Trophoblast cell (in vitro differentiated cells and primary cell): ENCODE results near the gene AGBL1.

ENCODE experiments used
- DNase-seq, 2 donors: peaks; one replicate each; pipeline ENCODE4 v3.0.0-alpha.2; 2016
- H2AFZ ChIP-seq: 2 replicates; pipeline ENCODE4 v1.6.1; 2013; ENCODE audit warnings: low read length, moderate library complexity, mild to moderate bottlenecking; ENCODE audit not compliant: insufficient read depth, poor library complexity
- H2AK5ac ChIP-seq: 2 replicates; pipeline ENCODE4 v1.6.1; 2013; ENCODE audit warnings: mild to moderate bottlenecking, low read length
- H2BK120ac ChIP-seq: 2 replicates; pipeline ENCODE4 v1.6.1; 2013; ENCODE audit warnings: low read length, mild to moderate bottlenecking, moderate library complexity; ENCODE audit not compliant: insufficient read depth, poor library complexity
- H2BK12ac ChIP-seq: 2 replicates; pipeline ENCODE4 v1.6.1; 2013; ENCODE audit warnings: mild to moderate bottlenecking, low read length, moderate library complexity
- H2BK5ac ChIP-seq: 2 replicates; pipeline ENCODE4 v1.6.1; 2013; ENCODE audit warnings: low read length, low read depth, moderate library complexity, mild to moderate bottlenecking; ENCODE audit not compliant: poor library complexity
- H3K14ac ChIP-seq: 2 replicates; pipeline ENCODE4 v1.6.1; 2013; ENCODE audit warnings: mild to moderate bottlenecking, low read length
- H3K18ac ChIP-seq: 2 replicates; pipeline ENCODE4 v1.6.1; 2013; ENCODE audit warnings: mild to moderate bottlenecking, low read length
- H3K23ac ChIP-seq: 2 replicates; pipeline ENCODE4 v1.6.1; 2013; ENCODE audit warnings: low read length
- H3K27ac ChIP-seq: 2 replicates; pipeline ENCODE4 v1.5.1; 2013; ENCODE audit warnings: low read depth, mild to moderate bottlenecking, inconsistent platforms, low read length, moderate library complexity
- H3K27me3 ChIP-seq: 2 replicates; pipeline ENCODE4 v1.6.1; 2013; ENCODE audit warnings: inconsistent platforms, mild to moderate bottlenecking, low read length, moderate library complexity; ENCODE audit not compliant: insufficient read depth
- H3K36me3 ChIP-seq, 2 experiments: 1 replicate in 1 of 2; 2 replicates in 1 of 2; pipeline ENCODE4 v1.6.1; 2013; ENCODE audit warnings: low read length in 2 of 2, mild to moderate bottlenecking in 2 of 2, moderate library complexity in 1 of 2; ENCODE audit not compliant: insufficient read depth in 2 of 2, control insufficient read depth in 1 of 2
- H3K4ac ChIP-seq: 2 replicates; pipeline ENCODE4 v1.6.1; 2013; ENCODE audit warnings: low read depth, mild to moderate bottlenecking, low read length, moderate library complexity
- H3K4me1 ChIP-seq, 2 experiments: 1 replicate in 1 of 2; 2 replicates in 1 of 2; pipeline ENCODE4 v1.6.1; 2013; ENCODE audit warnings: low read length in 2 of 2, mild to moderate bottlenecking in 2 of 2, moderate library complexity in 1 of 2; ENCODE audit not compliant: insufficient read depth in 2 of 2, control insufficient read depth in 1 of 2
- H3K4me2 ChIP-seq: 2 replicates; pipeline ENCODE4 v1.6.1; 2013; ENCODE audit warnings: inconsistent platforms, mild to moderate bottlenecking, low read length, moderate library complexity
- H3K4me3 ChIP-seq: 2 replicates; pipeline ENCODE4 v1.5.1; 2013; ENCODE audit warnings: mild to moderate bottlenecking, low read depth, low read length, inconsistent platforms
- H3K79me1 ChIP-seq: one replicate; pipeline ENCODE4 v1.6.1; 2013; ENCODE audit warnings: low read length
- H3K79me2 ChIP-seq: 2 replicates; pipeline ENCODE4 v1.6.1; 2013; ENCODE audit warnings: low read length, mild to moderate bottlenecking; ENCODE audit not compliant: control insufficient read depth, insufficient read depth, poor library complexity
- H3K9ac ChIP-seq: 2 replicates; pipeline ENCODE4 v1.6.1; 2013; ENCODE audit warnings: mild to moderate bottlenecking, low read length
- H3K9me3 ChIP-seq: 2 replicates; pipeline ENCODE4 v1.6.1; 2013; ENCODE audit warnings: low read depth, mild to moderate bottlenecking, control low read depth, inconsistent platforms, low read length; ENCODE audit not compliant: insufficient read depth
- H4K12ac ChIP-seq: 2 replicates; pipeline ENCODE4 v1.6.1; 2013; ENCODE audit warnings: low read depth, mild to moderate bottlenecking, low read length, moderate library complexity
- H4K8ac ChIP-seq: 2 replicates; pipeline ENCODE4 v1.6.1; 2013; ENCODE audit warnings: low read depth, mild to moderate bottlenecking, low read length, moderate library complexity
- H4K91ac ChIP-seq: one replicate; pipeline ENCODE4 v1.6.1; 2013; ENCODE audit warnings: low read depth, mild to moderate bottlenecking, low read length, moderate library complexity
- WGBS: extraction: QIAGEN DNeasy Blood & Tissue Kit; methylation state at CpG from one replicate; pipeline ENCODE4 v1.1.7; 2013; ENCODE audit warnings: missing lambda C conversion rate; ENCODE audit not compliant: insufficient read length, insufficient coverage; ENCODE audit errors: extremely low coverage; 5-methylcytosine and 5-hydroxymethylcytosine counted together

AGBL1 gene

GRCh38 chr15:86743283-86743903 lies 663.7 kb downstream of the AGBL1 start:
- no CpG with 5 or more reads among the region's 6 CpGs for WGBS
- Histone ChIP-seq H2AK5ac (no peak overlapping the region), H3K27me3 (no peaks in the 10 kb centered on the region), H3K9me3 (no peaks in the 10 kb centered on the region), H3K79me1 (no peaks in the 10 kb centered on the region), H3K4ac (no peak overlapping the region), H4K8ac (no peak overlapping the region), H2AFZ (no peak overlapping the region), H2BK120ac (no peak overlapping the region), H4K12ac (no peak overlapping the region), H2BK12ac (no peak overlapping the region), H4K91ac (no peak overlapping the region), H3K14ac (no peak overlapping the region), H3K4me2 (no peak overlapping the region), H3K4me3 (no peak overlapping the region), H3K27ac (no peak overlapping the region), H2BK5ac (no peak overlapping the region), H3K18ac (no peak overlapping the region), H3K23ac (no peak overlapping the region), H3K79me2 (no peaks in the 10 kb centered on the region), H3K36me3 (no peaks in the 10 kb centered on the region), H3K4me1 (no peaks in the 10 kb centered on the region), H3K9ac (no peak overlapping the region)
- peak; percentile 17 to 77 for DNase-seq

- Histone ChIP-seq H3K27ac (no peak overlapping the region), H3K27me3 (no peaks in the 10 kb centered on the region), H3K36me3 (no peaks in the 10 kb centered on the region), H2BK120ac (no peak overlapping the region), H3K9ac (no peak overlapping the region), H3K4me1 (no peaks in the 10 kb centered on the region), H3K4me2 (no peak overlapping the region), H3K79me1 (no peaks in the 10 kb centered on the region), H3K9me3 (no peaks in the 10 kb centered on the region), H3K23ac (no peak overlapping the region), H3K4ac (no peak overlapping the region), H4K8ac (no peak overlapping the region), H3K79me2 (no peaks in the 10 kb centered on the region), H2BK5ac (no peak overlapping the region), H4K12ac (no peak overlapping the region), H2AFZ (no peak overlapping the region), H3K14ac (no peak overlapping the region), H4K91ac (no peak overlapping the region), H3K18ac (no peak overlapping the region), H2BK12ac (no peak overlapping the region), H3K4me3 (no peak overlapping the region), H2AK5ac (no peak overlapping the region)
- no peak for DNase-seq
- WGBS, result no CpG with 5 or more reads among the region's 7 CpGs
Observed at GRCh38 chr15:86744198-86744780, 664.6 kb downstream of the AGBL1 start.

- Histone ChIP-seq H2BK12ac (no peak overlapping the region), H3K36me3 (no peaks in the 10 kb centered on the region), H2AFZ (no peak overlapping the region), H4K91ac (no peak overlapping the region), H4K8ac (no peak overlapping the region), H3K27ac (no peak overlapping the region), H3K4ac (no peak overlapping the region), H3K14ac (no peak overlapping the region), H3K27me3 (no peaks in the 10 kb centered on the region), H3K79me2 (no peaks in the 10 kb centered on the region), H3K18ac (no peak overlapping the region), H3K4me2 (no peak overlapping the region), H3K79me1 (no peaks in the 10 kb centered on the region), H3K9ac (no peak overlapping the region), H2BK120ac (no peak overlapping the region), H3K4me1 (no peaks in the 10 kb centered on the region), H3K23ac (no peak overlapping the region), H2BK5ac (no peak overlapping the region), H4K12ac (no peak overlapping the region), H3K9me3 (no peaks in the 10 kb centered on the region), H3K4me3 (no peak overlapping the region), H2AK5ac (no peak overlapping the region)
- WGBS, result no CpG with 5 or more reads among the region's 1 CpG
- no peak for DNase-seq
Observed at GRCh38 chr15:86751116-86751515, 671.4 kb downstream of the AGBL1 start.

- Histone ChIP-seq H3K4me1 (no peaks in the 10 kb centered on the region), H3K79me2 (no peaks in the 10 kb centered on the region), H3K9ac (no peak overlapping the region), H4K91ac (no peak overlapping the region), H2BK120ac (no peak overlapping the region), H3K4ac (no peak overlapping the region), H4K12ac (no peak overlapping the region), H4K8ac (no peak overlapping the region), H3K14ac (no peak overlapping the region), H2AFZ (no peak overlapping the region), H3K18ac (no peak overlapping the region), H3K27ac (no peak overlapping the region), H3K4me3 (no peak overlapping the region), H2BK5ac (no peak overlapping the region), H3K27me3 (no peaks in the 10 kb centered on the region), H3K4me2 (no peak overlapping the region), H3K23ac (no peak overlapping the region), H3K9me3 (no peaks in the 10 kb centered on the region), H3K79me1 (no peaks in the 10 kb centered on the region), H2BK12ac (no peak overlapping the region), H2AK5ac (no peak overlapping the region), H3K36me3 (no peaks in the 10 kb centered on the region)
- DNase-seq, result no peak
- no CpG with 5 or more reads among the region's 3 CpGs for WGBS
Observed at GRCh38 chr15:86754846-86755245, 675.2 kb downstream of the AGBL1 start.
